ENCODE results near the gene SPANXN2.
"Not testable (repeated sequence)": the region's sequence is repeated elsewhere in the genome, so short reads cannot be mapped to it uniquely, and the experiment has no call there.

Gene SPANXN2, protein sequence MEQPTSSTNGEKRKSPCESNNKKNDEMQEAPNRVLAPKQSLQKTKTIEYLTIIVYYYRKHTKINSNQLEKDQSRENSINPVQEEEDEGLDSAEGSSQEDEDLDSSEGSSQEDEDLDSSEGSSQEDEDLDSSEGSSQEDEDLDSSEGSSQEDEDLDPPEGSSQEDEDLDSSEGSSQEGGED

GRCh38 chrX:143720652-143721051 is at the start of gene SPANXN2:
Gene SPANXN2 (minus strand): TSS chrX:143720752. CDS start chrX:143720668, 84 bp downstream.
- not testable (repeated sequence) for H3K4me3 ChIP-seq (ENCODE audit: low read depth, low read length)

DNA sequence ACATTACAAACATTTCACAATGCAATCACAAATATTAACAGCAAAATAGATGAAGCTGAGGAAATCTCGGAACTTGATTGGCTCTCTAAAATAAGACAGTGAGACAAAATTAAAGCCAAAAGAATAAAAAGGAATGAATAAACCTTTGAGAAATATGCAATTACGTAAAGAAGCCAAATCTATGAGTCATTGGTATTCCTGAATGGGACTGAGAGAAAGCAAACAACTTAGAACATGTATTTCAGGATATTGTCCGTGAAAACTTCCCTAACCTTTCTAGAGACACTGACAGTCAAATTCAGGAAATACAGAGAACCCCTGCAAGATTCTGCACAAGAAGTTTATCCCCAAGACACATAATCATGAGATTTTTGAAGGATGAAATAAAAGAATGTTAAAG is 48.4 kb upstream of the SPANXN2 start:
- H3K4me3 ChIP-seq (ENCODE audit: low read depth, low read length): no peak overlapping the region
- TF ChIP-seq, protein P1, sequence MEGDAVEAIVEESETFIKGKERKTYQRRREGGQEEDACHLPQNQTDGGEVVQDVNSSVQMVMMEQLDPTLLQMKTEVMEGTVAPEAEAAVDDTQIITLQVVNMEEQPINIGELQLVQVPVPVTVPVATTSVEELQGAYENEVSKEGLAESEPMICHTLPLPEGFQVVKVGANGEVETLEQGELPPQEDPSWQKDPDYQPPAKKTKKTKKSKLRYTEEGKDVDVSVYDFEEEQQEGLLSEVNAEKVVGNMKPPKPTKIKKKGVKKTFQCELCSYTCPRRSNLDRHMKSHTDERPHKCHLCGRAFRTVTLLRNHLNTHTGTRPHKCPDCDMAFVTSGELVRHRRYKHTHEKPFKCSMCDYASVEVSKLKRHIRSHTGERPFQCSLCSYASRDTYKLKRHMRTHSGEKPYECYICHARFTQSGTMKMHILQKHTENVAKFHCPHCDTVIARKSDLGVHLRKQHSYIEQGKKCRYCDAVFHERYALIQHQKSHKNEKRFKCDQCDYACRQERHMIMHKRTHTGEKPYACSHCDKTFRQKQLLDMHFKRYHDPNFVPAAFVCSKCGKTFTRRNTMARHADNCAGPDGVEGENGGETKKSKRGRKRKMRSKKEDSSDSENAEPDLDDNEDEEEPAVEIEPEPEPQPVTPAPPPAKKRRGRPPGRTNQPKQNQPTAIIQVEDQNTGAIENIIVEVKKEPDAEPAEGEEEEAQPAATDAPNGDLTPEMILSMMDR (IDR thresholded peaks at IDR 0.05; ENCODE audit: borderline replicate concordance, insufficient read depth, low read depth, low read length): no peak

DNA sequence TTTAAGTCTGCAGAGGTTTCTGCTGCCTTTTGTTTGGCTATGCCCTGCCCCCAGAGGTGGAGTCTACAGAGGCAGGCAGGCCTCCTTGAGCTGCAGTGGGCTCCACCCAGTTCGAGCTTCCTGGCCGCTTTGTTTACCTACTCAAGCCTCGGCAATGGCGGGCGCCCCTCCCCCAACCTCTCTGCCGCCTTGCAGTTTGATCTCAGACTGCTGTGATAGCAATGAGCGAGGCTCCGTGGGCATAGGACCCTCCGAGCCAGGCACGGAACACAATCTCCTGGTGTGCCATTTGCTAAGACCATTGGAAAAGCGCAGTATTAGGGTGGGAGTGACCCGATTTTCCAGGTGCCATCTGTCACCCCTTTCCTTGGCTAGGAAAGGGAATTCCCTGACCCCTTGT is 47.2 kb upstream of the SPANXN2 start:
- H3K4me3 ChIP-seq (ENCODE audit: low read depth, low read length): not testable (repeated sequence)

DNA sequence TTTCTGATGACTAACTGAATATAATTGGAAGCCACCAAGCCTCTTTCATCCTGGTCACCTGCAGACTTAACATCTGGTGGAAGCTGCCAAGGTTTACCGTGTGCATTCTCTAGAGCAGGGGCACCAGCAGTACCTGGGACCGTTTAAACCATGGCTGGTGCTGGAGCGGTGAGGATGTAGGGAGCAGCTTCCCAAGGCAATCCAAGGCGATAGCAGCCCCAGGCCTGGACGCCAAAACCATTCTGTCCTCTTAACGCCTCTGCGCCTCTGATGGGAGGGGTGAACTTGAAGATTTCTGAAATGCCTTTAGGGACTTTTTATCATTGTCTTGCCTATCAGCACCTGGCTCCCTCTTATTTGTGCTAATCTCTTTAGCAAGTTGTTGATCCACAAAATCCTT is 37.3 kb upstream of the SPANXN2 start:
- H3K4me3 ChIP-seq (ENCODE audit: low read depth, low read length): no peak overlapping the region

GRCh38 chrX:143757375-143757774 is 36.8 kb upstream of the SPANXN2 start:
- TF ChIP-seq, protein P1 (IDR thresholded peaks at IDR 0.05; ENCODE audit: borderline replicate concordance, insufficient read depth, low read depth, low read length): no peak
- no peak overlapping the region for H3K4me3 ChIP-seq (ENCODE audit: low read depth, low read length)

More for the DNA sequence above, 37.3 kb upstream of the SPANXN2 start:
- TF ChIP-seq, protein P1 (IDR thresholded peaks at IDR 0.05; ENCODE audit: borderline replicate concordance, insufficient read depth, low read depth, low read length): no peak

GRCh38 chrX:143754183-143754582 is 33.6 kb upstream of the SPANXN2 start:
- TF ChIP-seq, protein P1 (IDR thresholded peaks at IDR 0.05; ENCODE audit: borderline replicate concordance, insufficient read depth, low read depth, low read length): no peak
- no peak overlapping the region for H3K4me3 ChIP-seq (ENCODE audit: low read depth, low read length)

GRCh38 chrX:143733866-143734265 is 13.3 kb upstream of the SPANXN2 start:
- TF ChIP-seq, protein P1 (IDR thresholded peaks at IDR 0.05; ENCODE audit: borderline replicate concordance, insufficient read depth, low read depth, low read length): no peak

DNA sequence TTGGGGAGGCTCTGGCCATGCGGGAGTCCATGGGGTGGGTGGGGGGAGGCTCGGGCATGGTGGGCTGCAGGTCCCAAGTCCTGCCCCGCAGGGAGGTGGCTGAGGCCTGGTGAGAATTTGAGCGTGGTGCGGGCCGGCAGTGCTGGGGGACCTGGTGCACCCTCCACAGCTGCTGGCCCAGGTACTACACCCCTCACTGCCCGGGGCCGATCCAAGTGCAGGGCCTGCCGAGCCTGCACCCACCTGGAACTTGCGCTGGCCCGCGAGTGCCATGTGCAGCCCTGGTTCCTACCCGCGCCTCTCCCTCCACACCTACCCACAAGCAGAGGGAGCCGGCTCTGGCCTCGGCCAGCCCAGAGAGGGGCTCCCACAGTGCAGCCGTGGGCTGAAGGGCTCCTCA is 5.7 kb upstream of the SPANXN2 start:
- TF ChIP-seq, protein P1 (IDR thresholded peaks at IDR 0.05; ENCODE audit: borderline replicate concordance, insufficient read depth, low read depth, low read length): no peak

More at GRCh38 chrX:143733866-143734265, 13.3 kb upstream of the SPANXN2 start:
- H3K4me3 ChIP-seq (ENCODE audit: low read depth, low read length): no peak overlapping the region

More for the DNA sequence above, 5.7 kb upstream of the SPANXN2 start:
- H3K4me3 ChIP-seq (ENCODE audit: low read depth, low read length): no peak overlapping the region

Data from GM12875 (cell line).